ENCODE data around the gene UBE3A. TPM values are rescaled to one million over a fixed set of nuclear protein-coding genes. Genes with fewer than 3 reads are reported as not detected.
A peak's percentile ranks its signal among the peaks of the same experiment; 100 is the strongest.

UBE3A gene
- polyA plus RNA-seq, result 100 to 1,000 TPM in 1 of 3 donors, 10 to 100 TPM in 2; 79.3 to 133 (median 84.1) TPM

DNA sequence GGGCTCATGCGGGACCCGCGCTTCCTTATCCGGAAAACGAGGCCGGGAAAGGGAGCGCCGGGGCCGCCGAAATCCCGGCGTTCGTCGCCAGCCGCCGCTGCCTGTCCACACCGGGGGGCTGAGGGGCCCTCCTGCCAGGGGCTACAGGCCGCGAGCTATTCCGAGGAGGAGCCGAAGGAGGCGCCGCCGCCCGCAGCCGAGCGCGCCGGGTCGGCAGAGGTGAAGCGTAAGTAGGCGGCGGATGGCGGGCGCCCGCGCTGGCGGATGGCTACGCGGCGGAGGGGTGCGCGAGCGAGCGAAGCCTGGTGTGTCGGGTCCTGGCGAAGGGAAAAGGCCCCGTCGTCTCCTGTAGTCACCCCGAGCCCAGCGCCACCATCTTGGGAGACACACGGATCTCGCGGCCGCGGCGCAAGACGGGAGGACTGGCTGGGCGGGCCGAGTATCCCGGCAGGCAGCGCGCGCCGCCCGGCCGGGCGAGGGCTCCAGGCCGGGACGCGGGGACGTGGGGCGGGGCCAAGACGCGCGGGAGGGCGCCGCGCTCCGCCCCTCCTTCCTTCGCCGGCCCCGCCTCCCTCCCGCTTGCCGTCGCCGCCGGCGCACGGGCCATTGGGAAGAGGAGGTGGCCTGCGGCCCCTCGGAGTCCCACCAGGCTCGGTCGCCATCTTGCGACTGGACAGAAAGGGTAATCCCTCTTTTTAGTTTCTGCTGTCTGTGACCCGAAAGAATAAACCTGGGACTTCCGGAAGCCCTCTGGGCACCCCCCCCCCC, at the start of gene UBE3A:
Gene UBE3A (minus strand): TSS at position 424 of the 768 bp plus-strand sequence. CDS start 29,917 bp downstream, outside the sequence.
- peak; percentile 90 to 92 (median 91) for DNase-seq
- Mint-ChIP-seq H3K4me1 (peaks cover 40 to 49% of the 10 kb centered on the region in 2 donors), H3K4me3 (peak within 1 kb of the TSS; percentile 91 to 96 (median 93)), H3K27ac (peak within 1 kb of the TSS; percentile 86 to 97 (median 92)), H3K36me3 (no peaks in the 10 kb centered on the region), H3K9me3 (no peaks in the 10 kb centered on the region), H3K27me3 (ENCODE audit: low read depth in 3 of 3) (no peaks in the 10 kb centered on the region)

GRCh38 chr15:25487226-25487884, 48.5 kb upstream of the UBE3A start:
- Mint-ChIP-seq H3K27ac (no peak overlapping the region), H3K36me3 (peaks cover 0 to 3% (median 3%) of the 10 kb centered on the region in 3 donors), H3K9me3 (peaks cover 11 to 28% (median 22%) of the 10 kb centered on the region in 6 donors), H3K27me3 (ENCODE audit: low read depth in 3 of 3) (peaks cover 0 to 6% (median 4%) of the 10 kb centered on the region in 3 donors), H3K4me1 (no peaks in the 10 kb centered on the region), H3K4me3 (no peak overlapping the region)
- DNase-seq, result no peak

- Mint-ChIP-seq H3K27me3 (ENCODE audit: low read depth in 3 of 3) (peaks cover 0 to 6% (median 4%) of the 10 kb centered on the region in 3 donors), H3K27ac (no peak overlapping the region), H3K36me3 (peaks cover 0 to 3% (median 3%) of the 10 kb centered on the region in 3 donors), H3K9me3 (peaks cover 5 to 21% (median 15%) of the 10 kb centered on the region in 6 donors), H3K4me3 (no peak overlapping the region), H3K4me1 (no peaks in the 10 kb centered on the region)
- DNase-seq, result no peak
These were observed 47.2 kb upstream of the UBE3A start for GRCh38 chr15:25486051-25486450.

DNA sequence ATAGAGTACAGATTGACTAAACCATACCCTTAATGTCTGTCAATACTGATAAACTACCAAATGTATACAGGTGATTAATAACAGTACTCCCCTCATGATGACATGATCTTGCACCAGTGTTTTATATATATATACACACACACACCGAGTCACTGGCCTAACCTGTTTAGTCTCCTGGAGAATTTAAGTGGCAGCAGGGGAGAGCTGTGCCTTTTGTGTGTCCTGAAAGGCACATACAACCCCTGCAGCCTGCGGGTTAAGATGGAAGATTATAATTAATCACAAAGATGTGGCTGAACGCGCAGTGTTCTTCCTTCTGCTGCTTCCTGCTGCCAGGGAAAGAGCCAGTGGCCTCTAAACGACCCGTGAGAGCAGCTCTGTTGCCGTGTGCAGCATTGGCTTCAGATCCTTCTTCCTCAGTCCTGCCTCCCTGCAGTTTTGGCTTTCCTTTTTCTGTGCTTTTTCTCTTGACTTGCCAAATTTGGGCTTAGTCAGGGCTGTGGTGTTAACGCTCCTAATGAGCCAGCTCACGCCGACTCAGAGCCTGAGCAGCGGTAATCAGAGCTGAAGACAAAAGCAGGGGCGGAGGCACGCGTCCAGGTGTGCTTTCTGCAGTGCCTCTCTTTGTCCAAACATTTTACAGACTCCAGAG, 42.5 kb upstream of the UBE3A start:
- peaks cover 0 to 4% (median 3%) of the 10 kb centered on the region in 3 donors for H3K27me3 Mint-ChIP-seq (ENCODE audit: low read depth in 3 of 3)
- H3K27ac Mint-ChIP-seq, result no peak overlapping the region
- H3K4me1 Mint-ChIP-seq, result no peaks in the 10 kb centered on the region
- no peak for DNase-seq
- H3K36me3 Mint-ChIP-seq, result peaks cover 0 to 5% (median 0%) of the 10 kb centered on the region in 3 donors
- peaks cover 0 to 9% (median 2%) of the 10 kb centered on the region in 6 donors for H3K9me3 Mint-ChIP-seq
- no peak overlapping the region for H3K4me3 Mint-ChIP-seq

DNA sequence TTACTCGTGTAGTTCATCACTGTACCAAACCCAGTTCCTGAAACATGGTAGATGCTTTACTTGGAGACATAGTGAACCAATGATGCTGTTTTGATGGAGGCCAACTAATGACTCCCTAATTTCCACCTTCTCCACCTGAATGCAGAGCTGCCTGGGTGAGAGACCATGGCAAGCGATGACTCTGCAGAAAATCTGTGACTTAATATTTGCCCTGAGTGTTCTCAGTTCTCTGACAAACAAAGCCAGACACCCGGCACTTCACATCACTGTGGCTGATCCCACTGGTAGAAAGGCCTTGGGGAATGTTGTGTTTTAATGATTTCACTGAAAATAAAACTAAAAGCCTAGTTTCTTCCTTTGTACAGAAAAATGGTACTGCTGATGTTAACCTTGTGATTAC, 39.5 kb upstream of the UBE3A start:
- Mint-ChIP-seq H3K27me3 (ENCODE audit: low read depth in 3 of 3) (no peaks in the 10 kb centered on the region), H3K9me3 (peaks cover 0 to 8% (median 0%) of the 10 kb centered on the region in 6 donors), H3K36me3 (peaks cover 0 to 5% (median 0%) of the 10 kb centered on the region in 3 donors), H3K27ac (no peak overlapping the region), H3K4me3 (no peak overlapping the region), H3K4me1 (no peaks in the 10 kb centered on the region)
- DNase-seq, result no peak

- Mint-ChIP-seq H3K4me1 (no peaks in the 10 kb centered on the region), H3K27me3 (ENCODE audit: low read depth in 3 of 3) (peaks cover 0 to 2% (median 0%) of the 10 kb centered on the region in 3 donors), H3K9me3 (peaks cover 0 to 8% (median 0%) of the 10 kb centered on the region in 6 donors), H3K4me3 (no peak overlapping the region), H3K36me3 (peaks cover 0 to 5% (median 0%) of the 10 kb centered on the region in 3 donors), H3K27ac (no peak overlapping the region)
- DNase-seq, result no peak
These were observed 39.0 kb upstream of the UBE3A start for GRCh38 chr15:25477816-25478215.

DNA sequence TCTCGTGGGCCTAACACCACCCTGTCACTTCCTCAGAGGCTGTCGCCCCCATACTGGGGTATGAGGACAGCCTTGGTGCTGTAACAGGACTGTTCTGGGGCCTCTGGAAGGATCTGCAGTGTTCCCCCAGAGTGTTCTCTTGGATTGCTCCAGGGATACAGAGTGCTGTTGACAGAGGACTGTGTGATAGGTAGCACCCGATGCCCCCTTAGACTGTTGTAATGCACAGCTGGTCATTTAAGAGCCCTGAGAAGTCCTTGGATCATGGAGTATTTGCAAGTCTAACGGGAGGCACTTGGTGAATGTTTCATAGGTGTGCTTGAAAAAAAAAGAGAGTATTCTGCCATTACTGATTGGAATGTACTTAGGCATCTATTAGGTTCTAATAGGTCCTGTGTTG, 35.4 kb upstream of the UBE3A start:
- Mint-ChIP-seq H3K27me3 (ENCODE audit: low read depth in 3 of 3) (peaks cover 0 to 2% (median 0%) of the 10 kb centered on the region in 3 donors), H3K4me3 (no peak overlapping the region), H3K9me3 (peaks cover 0 to 6% (median 2%) of the 10 kb centered on the region in 6 donors), H3K4me1 (no peaks in the 10 kb centered on the region), H3K36me3 (peaks cover 0 to 5% (median 0%) of the 10 kb centered on the region in 3 donors), H3K27ac (no peak overlapping the region)
- no peak for DNase-seq

GRCh38 chr15:25470230-25470629, 31.4 kb upstream of the UBE3A start:
- H3K36me3 Mint-ChIP-seq, result no peaks in the 10 kb centered on the region
- DNase-seq, result no peak

DNA sequence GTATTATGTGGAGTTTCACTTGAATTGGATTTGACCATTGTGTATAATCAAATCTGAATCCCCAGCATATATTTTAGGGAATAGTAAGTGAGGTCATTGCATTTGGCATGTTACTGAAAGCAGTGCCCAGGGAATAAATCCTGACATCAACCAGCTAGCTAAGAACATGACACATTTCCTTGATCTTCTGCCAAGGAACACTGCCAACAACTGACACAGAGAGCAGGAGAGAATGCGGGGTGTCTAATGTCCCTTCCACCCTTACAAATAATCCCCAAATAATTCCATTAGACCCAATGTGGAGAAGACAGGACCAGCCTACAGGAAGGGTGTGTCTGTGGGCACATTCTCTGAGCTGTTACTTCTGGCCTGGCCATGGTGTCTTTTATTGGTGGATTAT, 30.6 kb upstream of the UBE3A start:
- no peak for DNase-seq
- peaks cover 13% of the 10 kb centered on the region in 2 donors for H3K4me1 Mint-ChIP-seq
- no peaks in the 10 kb centered on the region for H3K36me3 Mint-ChIP-seq
- H3K27me3 Mint-ChIP-seq (ENCODE audit: low read depth in 3 of 3), result peaks cover 0 to 6% (median 5%) of the 10 kb centered on the region in 3 donors
- H3K4me3 Mint-ChIP-seq, result no peak overlapping the region
- H3K9me3 Mint-ChIP-seq, result peaks cover 0 to 12% (median 3%) of the 10 kb centered on the region in 6 donors
- no peak overlapping the region for H3K27ac Mint-ChIP-seq

More at GRCh38 chr15:25470230-25470629, 31.4 kb upstream of the UBE3A start:
- peaks cover 0 to 6% (median 5%) of the 10 kb centered on the region in 3 donors for H3K27me3 Mint-ChIP-seq (ENCODE audit: low read depth in 3 of 3)
- H3K4me1 Mint-ChIP-seq, result peaks cover 5 to 6% of the 10 kb centered on the region in 2 donors
- H3K4me3 Mint-ChIP-seq, result no peak overlapping the region
- no peak overlapping the region for H3K27ac Mint-ChIP-seq
- H3K9me3 Mint-ChIP-seq, result peaks cover 0 to 12% (median 4%) of the 10 kb centered on the region in 6 donors

GRCh38 chr15:25468611-25469010, 29.8 kb upstream of the UBE3A start:
- Mint-ChIP-seq H3K36me3 (no peaks in the 10 kb centered on the region), H3K27me3 (ENCODE audit: low read depth in 3 of 3) (peaks cover 0 to 6% (median 5%) of the 10 kb centered on the region in 3 donors), H3K4me1 (peaks cover 13 to 14% of the 10 kb centered on the region in 2 donors), H3K27ac (no peak overlapping the region), H3K9me3 (peaks cover 0 to 12% (median 3%) of the 10 kb centered on the region in 6 donors), H3K4me3 (no peak overlapping the region)
- DNase-seq, result no peak

DNA sequence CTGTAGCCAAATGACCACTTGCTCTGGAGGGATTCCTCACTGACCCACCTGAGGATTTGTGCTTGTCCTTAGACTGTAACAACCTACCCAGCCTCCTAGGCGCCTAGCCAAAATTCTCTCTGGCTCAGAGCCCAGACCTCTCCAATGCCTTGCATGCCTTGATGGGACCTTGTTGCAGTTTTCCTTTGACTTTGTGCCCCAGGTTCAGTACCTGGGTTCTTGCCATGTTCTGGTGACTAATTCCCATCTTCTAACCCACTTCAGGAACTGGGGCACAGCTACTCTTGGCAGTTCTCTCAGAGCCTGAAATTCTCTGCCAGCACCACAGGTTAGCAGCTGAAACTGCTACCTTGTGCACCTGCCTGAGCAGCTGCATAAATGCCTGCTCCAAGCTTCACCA, 27.0 kb upstream of the UBE3A start:
- Mint-ChIP-seq H3K4me1 (peaks cover 13 to 14% of the 10 kb centered on the region in 2 donors), H3K27ac (no peak overlapping the region), H3K4me3 (no peak overlapping the region), H3K27me3 (ENCODE audit: low read depth in 3 of 3) (peaks cover 0 to 7% (median 4%) of the 10 kb centered on the region in 3 donors), H3K36me3 (no peaks in the 10 kb centered on the region), H3K9me3 (peaks cover 0 to 7% (median 2%) of the 10 kb centered on the region in 6 donors)
- DNase-seq, result no peak

- Mint-ChIP-seq H3K9me3 (peaks cover 0 to 7% (median 2%) of the 10 kb centered on the region in 6 donors), H3K4me1 (peaks cover 13 to 14% of the 10 kb centered on the region in 2 donors), H3K27me3 (ENCODE audit: low read depth in 3 of 3) (peaks cover 0 to 7% (median 4%) of the 10 kb centered on the region in 3 donors), H3K27ac (peak overlapping the region in 1 of 6 donors; percentile 10), H3K36me3 (no peaks in the 10 kb centered on the region), H3K4me3 (no peak overlapping the region)
- DNase-seq, result no peak
These were observed 26.0 kb upstream of the UBE3A start for GRCh38 chr15:25464784-25465183.

- Mint-ChIP-seq H3K9me3 (peaks cover 0 to 7% (median 2%) of the 10 kb centered on the region in 6 donors), H3K27ac (peak overlapping the region in 1 of 6 donors; percentile 10), H3K4me3 (no peak overlapping the region), H3K36me3 (no peaks in the 10 kb centered on the region), H3K27me3 (ENCODE audit: low read depth in 3 of 3) (peaks cover 0 to 7% (median 4%) of the 10 kb centered on the region in 3 donors), H3K4me1 (peaks cover 13 to 14% of the 10 kb centered on the region in 2 donors)
- DNase-seq, result no peak
These were observed 25.6 kb upstream of the UBE3A start for GRCh38 chr15:25464383-25464782.

Data from immature natural killer cell (primary cell).